Hepatocyte (in vitro differentiated cells): ENCODE data around the gene HMGXB4. TPM values are rescaled to one million over a fixed set of nuclear protein-coding genes. Genes with fewer than 3 reads are reported as not detected.

Source experiments
- DNase-seq: peaks from one replicate; pipeline ENCODE4 v3.0.0-alpha.2; 2016; ENCODE audit warnings: low spot score
- H2AFZ ChIP-seq: fragments of 200-600 bp; sonication (generic); 2 replicates; pipeline ENCODE4 v1.6.0; 2016; ENCODE audit warnings: antibody characterized with exemption, mild to moderate bottlenecking
- H3K27ac ChIP-seq: fragments of 200-600 bp; sonication (generic); 2 replicates; pipeline ENCODE4 v1.5.1; 2016; ENCODE audit warnings: mild to moderate bottlenecking
- H3K27me3 ChIP-seq: fragments of 200-600 bp; sonication (generic); 2 replicates; pipeline ENCODE4 v1.6.1; 2016
- H3K36me3 ChIP-seq: fragments of 200-600 bp; sonication (generic); replicated peaks from 2 replicates; pipeline ENCODE4 v1.5.1; 2016; ENCODE audit warnings: low read depth; ENCODE audit not compliant: insufficient read depth
- H3K4me1 ChIP-seq: fragments of 200-600 bp; sonication (generic); 2 replicates; pipeline ENCODE4 v1.5.1; 2016; ENCODE audit warnings: mild to moderate bottlenecking, moderate library complexity; ENCODE audit not compliant: insufficient read depth
- H3K4me2 ChIP-seq: fragments of 200-600 bp; sonication (generic); 2 replicates; pipeline ENCODE4 v1.6.0; 2016
- H3K4me3 ChIP-seq: fragments of 200-600 bp; sonication (generic); 2 replicates; pipeline ENCODE4 v1.5.1; 2016; ENCODE audit warnings: mild to moderate bottlenecking
- H3K79me2 ChIP-seq: fragments of 200-600 bp; sonication (generic); 2 replicates; pipeline ENCODE4 v1.6.0; 2017; ENCODE audit warnings: mild to moderate bottlenecking
- H3K9me2 ChIP-seq: fragments of 200-600 bp; sonication (generic); replicated peaks from 2 replicates; pipeline ENCODE4 v1.6.0; 2017; ENCODE audit warnings: mild to moderate bottlenecking; ENCODE audit not compliant: insufficient read depth
- H3K9me3 ChIP-seq: fragments of 200-600 bp; sonication (generic); 2 replicates; pipeline ENCODE4 v1.5.1; 2016; ENCODE audit warnings: low read depth, mild to moderate bottlenecking
- H4K20me1 ChIP-seq: fragments of 200-600 bp; sonication (generic); 2 replicates; pipeline ENCODE4 v1.6.0; 2016; ENCODE audit warnings: mild to moderate bottlenecking; ENCODE audit not compliant: insufficient read depth, poor library complexity, severe bottlenecking
- CTCF ChIP-seq: fragments of 200-600 bp; sonication (generic); IDR thresholded peaks from 2 replicates; pipeline ENCODE4 v1.5.1; 2016; ENCODE audit warnings: antibody characterized with exemption, mild to moderate bottlenecking; ENCODE audit not compliant: poor library complexity
- EZH2 ChIP-seq: fragments of 200-600 bp; sonication (generic); IDR thresholded peaks from 2 replicates; pipeline ENCODE4 v1.6.1; 2016; ENCODE audit warnings: antibody characterized with exemption, mild to moderate bottlenecking, borderline replicate concordance
- EZH2phosphoT487 ChIP-seq: fragments of 200-600 bp; sonication (generic); IDR thresholded peaks from one replicate; pipeline ENCODE4 v1.6.1; 2018; ENCODE audit warnings: antibody characterized with exemption, mild to moderate bottlenecking, low read depth, moderate library complexity; ENCODE audit not compliant: unreplicated experiment, severe bottlenecking
- WGBS: methylation state at CpG from one replicate; pipeline ENCODE4 v1.1.6; 2016; ENCODE audit warnings: low lambda C conversion rate; ENCODE audit errors: missing lambda C conversion rate; 5-methylcytosine and 5-hydroxymethylcytosine counted together
- polyA plus RNA-seq: library from polyadenylated mRNA; unstranded; fragments of >200 nt; fragmentation: Nextera tagmentation; extraction: Ambion mirVana; gene quantifications from 2 replicates; pipeline ENCODE4 v1.2.1, GENCODE V29; 2016
- total RNA-seq: library from RNA; depleted of rRNA; stranded (reverse); fragments of >200 nt; gene quantifications from 2 replicates; pipeline ENCODE4 v1.2.3, GENCODE V29; 2014

Gene HMGXB4
- total and polyA plus RNA-seq, 2 experiments from 2014 or later = 17.2 to 19.0 TPM

- TF ChIP-seq EZH2phosphoT487 = no peak
- TF ChIP-seq CTCF = no peak
- no peak for TF ChIP-seq EZH2
- H3K9me3 ChIP-seq = no peaks in the 10 kb centered on the region
- H3K4me1 ChIP-seq = no peaks in the 10 kb centered on the region
- no peaks in the 10 kb centered on the region for H3K36me3 ChIP-seq
- no peaks in the 10 kb centered on the region for H3K27me3 ChIP-seq
- H2AFZ ChIP-seq = no peak overlapping the region
- H3K9me2 ChIP-seq = no peaks in the 10 kb centered on the region
- WGBS = 100% methylated on average over 1 of the region's 1 CpG
- no peaks in the 10 kb centered on the region for H3K79me2 ChIP-seq
- H3K4me2 ChIP-seq = no peak overlapping the region
- DNase-seq = no peak
- H3K27ac ChIP-seq = no peak overlapping the region
- no peaks in the 10 kb centered on the region for H4K20me1 ChIP-seq
- no peak overlapping the region for H3K4me3 ChIP-seq
Measured at GRCh38 chr22:35288116-35288515, 30.8 kb downstream of the HMGXB4 start.

- no peak overlapping the region for H3K4me2 ChIP-seq
- H3K27me3 ChIP-seq = no peaks in the 10 kb centered on the region
- no peaks in the 10 kb centered on the region for H3K9me3 ChIP-seq
- H3K27ac ChIP-seq = no peak overlapping the region
- no peak overlapping the region for H2AFZ ChIP-seq
- no peak overlapping the region for H3K4me3 ChIP-seq
- DNase-seq = no peak
- no peaks in the 10 kb centered on the region for H3K79me2 ChIP-seq
- H3K4me1 ChIP-seq = no peaks in the 10 kb centered on the region
- no peak for TF ChIP-seq CTCF
- TF ChIP-seq EZH2phosphoT487 = no peak
- TF ChIP-seq EZH2 = no peak
- H3K9me2 ChIP-seq = no peaks in the 10 kb centered on the region
- 92% methylated on average over 3 of the region's 3 CpGs for WGBS
- H4K20me1 ChIP-seq = no peaks in the 10 kb centered on the region
- peaks cover 4% of the 10 kb centered on the region for H3K36me3 ChIP-seq
Measured at GRCh38 chr22:35292786-35293185, 35.5 kb downstream of the HMGXB4 start.

- Histone ChIP-seq H3K4me2 (no peak overlapping the region), H4K20me1 (no peaks in the 10 kb centered on the region), H3K36me3 (peaks cover 4% of the 10 kb centered on the region), H3K27me3 (no peaks in the 10 kb centered on the region), H3K27ac (no peak overlapping the region), H3K9me3 (no peaks in the 10 kb centered on the region), H3K4me3 (no peak overlapping the region), H3K79me2 (no peaks in the 10 kb centered on the region), H3K9me2 (no peaks in the 10 kb centered on the region), H3K4me1 (no peaks in the 10 kb centered on the region), H2AFZ (no peak overlapping the region)
- no peak for DNase-seq
- no peak for TF ChIP-seq CTCF
- no peak for TF ChIP-seq EZH2
- no peak for TF ChIP-seq EZH2phosphoT487
Measured at GRCh38 chr22:35296051-35296450, 38.8 kb downstream of the HMGXB4 start.

GRCh38 chr22:35299217-35299672 is 42.0 kb downstream of the HMGXB4 start:
- peak overlapping the region; percentile 43 for H2AFZ ChIP-seq
- peak overlapping the region; percentile 99 for H3K27ac ChIP-seq
- no peaks in the 10 kb centered on the region for H4K20me1 ChIP-seq
- peak overlapping the region; percentile 28 for H3K4me3 ChIP-seq
- H3K9me2 ChIP-seq = no peaks in the 10 kb centered on the region
- H3K4me1 ChIP-seq = peaks cover 4% of the 10 kb centered on the region
- DNase-seq = peak; percentile 61
- no peaks in the 10 kb centered on the region for H3K9me3 ChIP-seq
- no peaks in the 10 kb centered on the region for H3K27me3 ChIP-seq
- peaks cover 21% of the 10 kb centered on the region for H3K79me2 ChIP-seq
- TF ChIP-seq CTCF (peak; percentile 7), EZH2 (no peak), EZH2phosphoT487 (no peak)
- WGBS = 14% methylated on average over 13 of the region's 13 CpGs
- H3K4me2 ChIP-seq = peak overlapping the region; percentile 75
- H3K36me3 ChIP-seq = peaks cover 4% of the 10 kb centered on the region
